Adrenal gland (tissue), 12 donors: ENCODE data around the gene POLG2. TPM values are rescaled to one million over a fixed set of nuclear protein-coding genes. Genes with fewer than 3 reads are reported as not detected.
"Not testable (repeated sequence)": the region's sequence is repeated elsewhere in the genome, so short reads cannot be mapped to it uniquely, and the experiment has no call there.

Source experiments
- DNase-seq, 7 donors: peaks; one replicate each; pipeline ENCODE4 v3.0.0-alpha.2; 2019 to 2020
- H3K27ac ChIP-seq, 5 donors: fragments of 200-600 bp; sonication (generic) in 4 of 5; 1 replicate in 3 of 5; 2 replicates in 2 of 5; pipeline versions ENCODE4 v1.5.1 to v1.8.0; 2016 to 2020; ENCODE audit warnings: mild to moderate bottlenecking in 1 of 5
- H3K27me3 ChIP-seq: fragments of 200-600 bp; 2 replicates; pipeline ENCODE4 v1.8.0; 2021
- H3K36me3 ChIP-seq, 2 donors: fragments of 200-600 bp; replicated peaks in 1 of 2; 1 replicate in 1 of 2; 2 replicates in 1 of 2; pipeline versions ENCODE4 v1.5.1 to v1.8.0; 2018 to 2022
- H3K4me1 ChIP-seq, 2 donors: fragments of 200-600 bp; replicated peaks in 1 of 2; 1 replicate in 1 of 2; 2 replicates in 1 of 2; pipeline versions ENCODE4 v1.5.1 to v1.8.0; 2018 to 2021
- H3K4me3 ChIP-seq, 4 donors: fragments of 200-600 bp; sonication (generic) in 3 of 4; one replicate each; pipeline ENCODE4 v1.5.1; 2016 to 2018
- H3K9me3 ChIP-seq, 3 donors: fragments of 200-600 bp; sonication (generic) in 1 of 3; replicated peaks in 1 of 3; 1 replicate in 2 of 3; 2 replicates in 1 of 3; pipeline versions ENCODE4 v1.5.1 to v1.8.0; 2016 to 2021
- POLR2A ChIP-seq, 2 donors: fragments of 450-650 bp; IDR thresholded peaks; one replicate each; pipeline ENCODE4 v1.6.1; 2017; ENCODE audit warnings: antibody characterized with exemption in 2 of 2, mild to moderate bottlenecking in 2 of 2, moderate library complexity in 1 of 2
- WGBS, 4 donors: extraction: QIAGEN DNeasy Blood & Tissue Kit in 2 of 4; methylation state at CpG; one replicate each; pipeline versions ENCODE4 v1.1.5 to v1.1.7; 2013 to 2017; 5-methylcytosine and 5-hydroxymethylcytosine counted together
- intact Hi-C, 2 donors: fragments of 100-400 bp; cut with DNase I; formaldehyde crosslinking; loops; one replicate each; pipeline versions ENCODE4 v1.14.1 to v1.15.0; 2022 to 2023
- polyA plus RNA-seq, 3 donors: library from polyadenylated mRNA; stranded (reverse); fragments of 200-250 nt in 2 of 3; fragments of 350-450 nt in 1 of 3; fragmentation: Illumina TruSeq in 1 of 3; extraction: RNeasy Lipid Tissue Mini Kit (QIAGEN cat#74804) in 1 of 3; gene quantifications; one replicate each; pipeline ENCODE4 v1.2.3, GENCODE V29; 2013 to 2014
- total RNA-seq, 9 donors: library from RNA; depleted of rRNA in 4 of 9; stranded (reverse); fragments of >200 nt in 4 of 9; fragments of 120-200 nt in 1 of 9; fragmentation: NEBNext Ultra II Directional in 1 of 9; extraction: Animal tissue kit (Norgen Biotek cat#: 25700) in 1 of 9; gene quantifications; one replicate each; pipeline versions ENCODE4 v1.1.0 to v1.2.4, GENCODE V29; 2013 to 2023
- TF ChIP-seq, protein P1 (sequence below), 6 experiments: fragments of 450-650 bp in 4 of 6; fragments of 200-600 bp in 2 of 6; sonication (generic) in 1 of 6; IDR thresholded peaks; 1 replicate in 5 of 6; 2 replicates in 1 of 6; pipeline versions ENCODE4 v1.5.1 to v1.8.0; 2016 to 2021; ENCODE audit warnings: antibody characterized with exemption in 6 of 6, mild to moderate bottlenecking in 2 of 6, moderate library complexity in 1 of 6
- donor health status: healthy with polysubstance abuse.
- donor health status: Bipolar disorder and iron deficiency.
- donor health status: DM: yes; HTN: yes; CAD: no.
- donor health status: DM: no; HTN: no; CAD: no.
- donor health status: DM: no; HTN: no; CAD: no.
- donor health status: DM: yes; HTN: yes; CAD: no.

The POLG2 gene
- total and polyA plus RNA-seq, 12 donors = 3.1 to 28.7 (median 11.1) TPM

DNA sequence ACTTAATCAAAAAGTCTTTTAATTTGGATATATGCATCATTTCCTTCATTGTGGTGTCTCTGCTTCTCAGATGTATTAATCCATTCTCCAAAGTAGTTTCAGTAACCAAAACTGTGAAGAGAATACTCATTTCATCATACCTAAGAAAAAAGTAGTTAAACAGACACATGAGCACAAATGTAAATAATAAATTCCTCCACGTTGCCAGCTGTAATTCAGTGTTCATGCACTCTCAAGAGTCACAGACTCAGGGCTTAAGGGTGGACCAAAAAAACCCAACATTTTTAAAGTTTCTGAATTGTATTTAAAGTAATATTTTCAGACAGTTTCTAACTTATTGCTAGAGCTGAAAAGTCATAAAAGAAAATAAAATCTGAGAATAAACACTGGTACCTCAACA, 19.0 kb downstream of the POLG2 start:
- 32 to 53% (median 50%) methylated on average over 1 of the region's 1 CpG for WGBS, 4 donors
- DNase-seq = no peak
- no peak overlapping the region for H3K4me3 ChIP-seq
- no peaks in the 10 kb centered on the region for H3K4me1 ChIP-seq
- peaks cover 0 to 39% of the 10 kb centered on the region in 2 donors for H3K36me3 ChIP-seq
- H3K9me3 ChIP-seq = no peaks in the 10 kb centered on the region
- intact Hi-C loops = no loop called here
- TF ChIP-seq, protein P1, sequence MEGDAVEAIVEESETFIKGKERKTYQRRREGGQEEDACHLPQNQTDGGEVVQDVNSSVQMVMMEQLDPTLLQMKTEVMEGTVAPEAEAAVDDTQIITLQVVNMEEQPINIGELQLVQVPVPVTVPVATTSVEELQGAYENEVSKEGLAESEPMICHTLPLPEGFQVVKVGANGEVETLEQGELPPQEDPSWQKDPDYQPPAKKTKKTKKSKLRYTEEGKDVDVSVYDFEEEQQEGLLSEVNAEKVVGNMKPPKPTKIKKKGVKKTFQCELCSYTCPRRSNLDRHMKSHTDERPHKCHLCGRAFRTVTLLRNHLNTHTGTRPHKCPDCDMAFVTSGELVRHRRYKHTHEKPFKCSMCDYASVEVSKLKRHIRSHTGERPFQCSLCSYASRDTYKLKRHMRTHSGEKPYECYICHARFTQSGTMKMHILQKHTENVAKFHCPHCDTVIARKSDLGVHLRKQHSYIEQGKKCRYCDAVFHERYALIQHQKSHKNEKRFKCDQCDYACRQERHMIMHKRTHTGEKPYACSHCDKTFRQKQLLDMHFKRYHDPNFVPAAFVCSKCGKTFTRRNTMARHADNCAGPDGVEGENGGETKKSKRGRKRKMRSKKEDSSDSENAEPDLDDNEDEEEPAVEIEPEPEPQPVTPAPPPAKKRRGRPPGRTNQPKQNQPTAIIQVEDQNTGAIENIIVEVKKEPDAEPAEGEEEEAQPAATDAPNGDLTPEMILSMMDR (IDR thresholded peaks at IDR 0.05) = no peak
- no peak for TF ChIP-seq POLR2A (IDR thresholded peaks at IDR 0.05)
- H3K27ac ChIP-seq = no peak overlapping the region
- H3K27me3 ChIP-seq = no peaks in the 10 kb centered on the region

DNA sequence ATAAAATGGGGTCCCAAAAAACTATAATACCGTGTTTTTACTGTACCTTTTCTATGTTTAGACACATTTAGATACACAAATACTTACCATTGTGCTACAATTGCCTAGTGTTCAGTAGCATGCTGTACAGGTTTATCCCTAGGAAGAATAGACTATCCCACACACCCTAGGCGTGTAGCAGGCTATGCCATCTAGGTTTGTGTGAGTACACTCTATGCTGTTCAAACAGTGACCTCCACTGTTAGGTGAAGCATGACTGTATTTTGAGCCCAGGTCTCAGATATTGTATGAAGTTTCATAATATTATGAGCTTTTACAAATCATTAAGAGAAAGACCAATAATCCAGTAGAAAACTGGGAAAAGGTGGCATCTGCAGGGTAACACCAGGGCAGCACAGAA, 24.3 kb downstream of the POLG2 start:
- H3K4me3 ChIP-seq = no peak overlapping the region
- no peak overlapping the region for H3K27ac ChIP-seq
- no peaks in the 10 kb centered on the region for H3K27me3 ChIP-seq
- H3K9me3 ChIP-seq = no peaks in the 10 kb centered on the region
- intact Hi-C loops = no loop called here
- H3K4me1 ChIP-seq = no peaks in the 10 kb centered on the region
- no peak for TF ChIP-seq POLR2A (IDR thresholded peaks at IDR 0.05)
- TF ChIP-seq, protein P1 (IDR thresholded peaks at IDR 0.05) = no peak
- WGBS, 4 donors = 89 to 93% (median 91%) methylated on average over 2 of the region's 2 CpGs
- no peaks in the 10 kb centered on the region for H3K36me3 ChIP-seq
- no peak for DNase-seq

DNA sequence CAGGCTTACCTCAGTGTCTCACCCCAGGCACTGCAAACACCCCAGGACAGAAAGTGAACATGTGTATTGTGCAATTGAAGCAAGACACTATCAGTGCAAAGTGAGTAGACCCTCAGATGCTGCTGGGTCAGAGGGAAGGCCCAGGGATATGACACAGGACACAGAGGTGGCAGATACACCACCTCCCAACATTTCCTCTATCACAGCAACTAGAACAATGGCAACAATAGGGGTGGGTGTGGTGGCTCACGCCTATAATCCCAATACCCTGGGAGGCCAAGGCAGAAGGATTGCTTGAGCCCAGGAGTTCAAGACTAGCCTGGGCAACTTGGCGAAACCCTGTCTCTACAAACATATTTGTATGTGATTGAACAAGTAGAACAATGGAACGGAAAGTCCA, 25.4 kb downstream of the POLG2 start:
- 88 to 94% (median 90%) methylated on average over 3 of the region's 3 CpGs for whole genome bisulfite sequencing, 4 donors
- Histone ChIP-seq H3K9me3 (no peaks in the 10 kb centered on the region), H3K27me3 (no peaks in the 10 kb centered on the region), H3K27ac (no peak overlapping the region), H3K4me3 (no peak overlapping the region), H3K36me3 (no peaks in the 10 kb centered on the region), H3K4me1 (no peaks in the 10 kb centered on the region)
- intact Hi-C loops = no loop called here
- TF ChIP-seq, protein P1 (IDR thresholded peaks at IDR 0.05) = no peak
- TF ChIP-seq POLR2A (IDR thresholded peaks at IDR 0.05) = no peak
- DNase-seq = no peak

DNA sequence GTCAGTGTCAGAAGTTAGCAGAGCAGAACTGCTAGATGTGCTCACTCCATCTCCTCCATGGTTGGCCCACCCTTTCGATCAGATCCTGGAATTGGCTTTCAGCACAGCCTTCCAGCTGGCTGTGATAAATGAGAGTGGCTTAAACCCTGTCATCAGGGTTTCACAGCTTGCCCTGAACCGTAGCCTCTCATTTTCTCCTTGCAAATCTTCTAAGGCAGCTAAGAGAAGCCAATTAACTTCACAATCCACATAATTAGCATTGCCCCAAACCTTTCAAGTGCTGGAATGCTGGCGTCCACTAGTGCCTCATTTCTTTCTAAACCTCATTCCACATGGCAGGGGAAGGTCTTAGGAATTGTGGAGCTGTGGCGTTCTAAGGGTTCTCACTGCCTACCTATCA, 26.2 kb downstream of the POLG2 start:
- Histone ChIP-seq H3K27ac (no peak overlapping the region), H3K36me3 (no peaks in the 10 kb centered on the region), H3K27me3 (no peaks in the 10 kb centered on the region), H3K9me3 (no peaks in the 10 kb centered on the region), H3K4me1 (no peaks in the 10 kb centered on the region), H3K4me3 (no peak overlapping the region)
- DNase-seq = no peak
- TF ChIP-seq, protein P1 (IDR thresholded peaks at IDR 0.05) = no peak
- TF ChIP-seq POLR2A (IDR thresholded peaks at IDR 0.05) = no peak
- 78 to 93% (median 82%) methylated on average over 4 of the region's 4 CpGs for WGBS, 4 donors
- intact Hi-C loops = no loop called here

DNA sequence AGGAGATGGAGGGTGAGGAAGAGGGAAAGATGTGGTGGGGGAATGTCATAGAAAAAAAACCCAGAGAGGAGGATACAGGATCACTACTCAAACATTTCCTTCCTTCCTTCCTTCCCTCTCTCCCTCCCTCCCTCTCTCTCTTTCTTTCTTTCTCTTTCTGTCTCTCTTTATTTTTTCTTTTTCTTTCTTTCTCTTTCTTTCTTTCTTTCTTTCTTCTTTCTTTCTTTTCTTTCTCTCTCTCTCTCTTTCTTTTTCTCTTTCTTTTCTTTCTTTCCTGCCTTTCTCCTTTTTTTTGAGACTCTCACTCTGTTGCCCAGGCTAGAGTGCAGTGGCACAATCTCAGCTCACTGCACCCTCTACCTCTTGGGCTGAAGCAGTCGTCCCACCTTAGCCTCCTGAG, 30.0 kb downstream of the POLG2 start:
- DNase-seq, H3K36me3 ChIP-seq, H3K4me3 ChIP-seq, H3K27me3 ChIP-seq, H3K27ac ChIP-seq, intact Hi-C loops, H3K9me3 ChIP-seq, H3K4me1 ChIP-seq: not testable (repeated sequence)
- WGBS, 4 donors = 66 to 78% (median 68%) methylated on average over 1 of the region's 1 CpG
